HG03135 (cell line): ENCODE data around the gene BBOX1.
"Not testable (repeated sequence)": the region's sequence is repeated elsewhere in the genome, so short reads cannot be mapped to it uniquely, and the experiment has no call there.

Experiments used
- ATAC-seq: cut with Tn5 transposase; IDR thresholded peaks from one replicate; pipeline ENCODE4 v1.9.1; 2021; ENCODE audit warnings: mild to moderate bottlenecking, moderate library complexity; ENCODE audit not compliant: unreplicated experiment

The BBOX1 gene

DNA sequence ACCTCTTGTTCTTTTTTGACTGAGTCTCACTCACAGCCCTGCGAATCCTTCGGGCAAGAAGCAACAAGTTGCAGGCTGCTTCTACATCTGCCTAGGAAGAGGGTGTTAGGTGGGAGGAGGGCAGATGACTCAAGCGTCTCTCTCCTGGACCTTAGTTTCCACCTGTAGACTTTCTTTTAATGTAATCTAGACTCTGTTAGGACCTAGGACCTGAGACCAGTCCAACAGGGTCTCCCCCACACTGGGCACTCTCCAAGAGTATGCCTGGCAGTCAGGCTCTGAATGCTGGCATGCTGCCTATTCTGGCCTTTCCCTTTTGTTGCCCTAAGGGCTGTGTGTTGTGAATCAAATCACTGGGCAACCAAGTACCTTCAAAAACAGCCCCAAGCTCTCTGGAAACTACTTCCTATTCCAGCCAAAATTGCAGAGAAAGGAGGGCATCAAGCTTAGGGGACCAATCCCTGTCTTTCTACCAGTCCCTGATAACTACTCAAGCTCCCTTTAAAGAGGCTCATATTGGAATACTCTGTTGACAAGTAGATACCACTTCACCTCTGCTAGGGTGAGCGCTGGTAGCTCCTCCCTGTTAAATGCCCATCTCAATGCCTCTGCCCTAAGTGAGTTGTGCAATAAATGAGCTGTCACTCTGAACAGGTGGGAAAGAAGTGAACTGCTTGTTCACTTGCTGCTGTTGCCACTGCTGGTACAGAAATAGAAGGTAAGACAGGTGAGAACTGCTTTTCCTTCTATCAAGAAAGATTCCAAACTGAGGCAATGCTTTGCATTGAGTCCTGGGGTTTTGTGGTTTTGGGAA is at the start of gene BBOX1:
Gene BBOX1, plus strand, starts transcription at position 514 of the 814 bp plus-strand sequence. CDS start 14,616 bp downstream, outside the sequence.
- ATAC-seq, result no peak

GRCh38 chr11:26992031-26992541 is 48.5 kb upstream of the BBOX1 start:
- no peak for ATAC-seq

- no peak for ATAC-seq
Measured at GRCh38 chr11:26993965-26994457, 46.6 kb upstream of the BBOX1 start, which contains the start of gene FIBIN. Gene FIBIN (plus strand): TSS chr11:26994112. CDS start chr11:26994527, 415 bp downstream.

DNA sequence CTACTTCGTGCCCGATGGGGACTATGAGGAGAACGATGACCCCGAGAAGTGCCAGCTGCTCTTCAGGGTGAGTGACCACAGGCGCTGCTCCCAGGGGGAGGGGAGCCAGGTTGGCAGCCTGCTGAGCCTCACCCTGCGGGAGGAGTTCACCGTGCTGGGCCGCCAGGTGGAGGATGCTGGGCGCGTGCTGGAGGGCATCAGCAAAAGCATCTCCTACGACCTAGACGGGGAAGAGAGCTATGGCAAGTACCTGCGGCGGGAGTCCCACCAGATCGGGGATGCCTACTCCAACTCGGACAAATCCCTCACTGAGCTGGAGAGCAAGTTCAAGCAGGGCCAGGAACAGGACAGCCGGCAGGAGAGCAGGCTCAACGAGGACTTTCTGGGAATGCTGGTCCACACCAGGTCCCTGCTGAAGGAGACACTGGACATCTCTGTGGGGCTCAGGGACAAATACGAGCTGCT is 46.0 kb upstream of the BBOX1 start:
- no peak for ATAC-seq

DNA sequence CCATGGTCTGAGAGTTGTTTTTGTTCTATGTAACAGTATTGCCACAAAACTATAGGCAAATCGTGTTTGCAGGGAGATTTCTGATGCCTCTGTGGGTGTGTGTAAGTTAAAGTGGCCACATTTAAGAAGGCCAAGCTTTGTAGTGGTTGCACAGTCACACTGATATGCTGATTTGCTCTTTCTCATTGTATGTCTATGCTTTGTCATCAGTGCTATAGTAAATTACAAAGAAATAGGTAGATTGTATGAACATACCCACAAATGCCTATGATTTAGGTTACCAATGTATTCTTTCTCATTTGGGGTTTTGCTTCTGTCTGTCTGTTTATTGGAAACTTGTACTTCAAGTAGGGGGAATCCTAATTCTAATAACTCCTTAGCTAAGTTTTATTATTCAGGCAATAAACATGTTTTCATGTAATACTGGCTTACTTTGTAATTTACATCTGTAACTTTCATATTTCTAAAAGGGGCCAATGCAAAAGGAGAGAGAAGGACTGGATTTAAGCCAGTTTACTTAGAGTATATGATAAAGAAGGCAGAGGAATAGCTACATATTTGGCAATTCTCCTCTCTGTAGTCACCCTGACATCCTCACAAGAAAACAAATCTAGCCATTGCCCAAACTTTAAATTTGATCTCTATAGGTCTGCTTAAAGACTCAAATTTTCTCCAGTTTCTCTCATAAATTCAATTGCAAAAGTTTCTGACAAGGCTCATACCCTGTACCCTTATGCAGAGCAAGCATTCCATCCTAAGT is 44.7 kb upstream of the BBOX1 start:
- ATAC-seq, result no peak

DNA sequence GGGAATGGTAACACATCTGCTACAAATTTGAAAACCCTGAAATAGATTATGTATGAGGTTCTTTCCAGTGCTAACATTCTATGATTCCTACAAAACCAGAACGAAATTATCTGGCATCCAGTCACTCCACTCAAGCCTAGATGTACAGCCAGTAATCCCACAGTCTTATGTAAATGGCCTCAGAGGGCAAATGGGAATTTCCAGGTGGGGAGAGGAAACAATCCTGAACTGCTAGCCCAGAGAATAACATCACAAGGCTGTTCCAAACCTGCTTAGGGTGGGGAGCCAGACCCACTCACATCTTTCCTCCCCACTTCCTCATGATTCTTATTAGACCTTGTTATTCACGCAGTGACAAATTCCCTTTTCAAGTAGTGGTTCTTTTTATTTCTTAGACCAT is 43.2 kb upstream of the BBOX1 start:
- no peak for ATAC-seq

DNA sequence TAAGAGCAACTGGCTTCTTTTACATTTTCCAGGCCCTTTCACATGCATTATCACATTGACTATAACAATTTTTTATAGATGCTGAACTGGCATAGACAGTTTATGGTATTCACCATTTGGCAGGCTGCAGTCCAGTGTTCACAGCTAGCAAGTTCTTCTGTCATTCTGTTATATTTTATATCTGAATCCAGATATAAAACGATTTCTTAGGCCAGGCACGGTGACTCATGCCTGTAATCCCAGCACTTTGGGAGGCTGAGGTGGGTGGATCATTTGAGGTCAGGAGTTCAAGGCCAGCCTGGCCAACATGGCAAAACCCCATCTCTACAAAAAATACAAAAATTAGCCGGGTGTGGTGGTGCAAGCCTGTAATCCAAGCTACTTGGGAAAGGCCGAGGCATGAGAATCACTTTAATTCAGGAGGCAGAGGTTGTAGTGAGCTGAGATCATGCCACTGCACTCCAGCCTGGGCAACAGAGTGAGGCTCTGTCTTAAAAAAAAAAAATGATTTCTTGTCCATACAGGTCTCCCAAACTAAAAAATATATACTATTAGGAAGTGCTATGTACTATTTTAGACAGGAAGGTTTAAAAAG is 39.4 kb upstream of the BBOX1 start:
- ATAC-seq, result not testable (repeated sequence)

DNA sequence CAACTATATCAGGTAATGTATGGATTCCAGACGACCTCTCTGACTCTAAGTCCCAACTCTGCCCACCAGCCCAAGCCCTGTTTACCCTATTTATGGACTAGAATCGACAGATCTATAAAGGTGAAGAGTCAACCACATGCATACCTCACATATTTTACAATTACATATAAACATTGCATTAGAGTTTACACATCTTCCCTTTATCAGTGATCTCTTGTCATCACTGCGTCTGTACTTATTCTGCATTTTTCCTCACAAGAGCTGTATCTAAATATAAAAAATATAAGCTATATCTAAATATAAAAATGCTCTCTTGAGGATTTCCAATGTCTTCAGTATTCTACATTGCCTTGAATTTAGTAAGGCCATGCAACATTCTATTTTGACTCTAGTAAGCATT is 38.2 kb upstream of the BBOX1 start:
- no peak for ATAC-seq

GRCh38 chr11:27002838-27003237 is 37.8 kb upstream of the BBOX1 start:
- no peak for ATAC-seq

- no peak for ATAC-seq
Measured at GRCh38 chr11:27004103-27004502, 36.5 kb upstream of the BBOX1 start.

DNA sequence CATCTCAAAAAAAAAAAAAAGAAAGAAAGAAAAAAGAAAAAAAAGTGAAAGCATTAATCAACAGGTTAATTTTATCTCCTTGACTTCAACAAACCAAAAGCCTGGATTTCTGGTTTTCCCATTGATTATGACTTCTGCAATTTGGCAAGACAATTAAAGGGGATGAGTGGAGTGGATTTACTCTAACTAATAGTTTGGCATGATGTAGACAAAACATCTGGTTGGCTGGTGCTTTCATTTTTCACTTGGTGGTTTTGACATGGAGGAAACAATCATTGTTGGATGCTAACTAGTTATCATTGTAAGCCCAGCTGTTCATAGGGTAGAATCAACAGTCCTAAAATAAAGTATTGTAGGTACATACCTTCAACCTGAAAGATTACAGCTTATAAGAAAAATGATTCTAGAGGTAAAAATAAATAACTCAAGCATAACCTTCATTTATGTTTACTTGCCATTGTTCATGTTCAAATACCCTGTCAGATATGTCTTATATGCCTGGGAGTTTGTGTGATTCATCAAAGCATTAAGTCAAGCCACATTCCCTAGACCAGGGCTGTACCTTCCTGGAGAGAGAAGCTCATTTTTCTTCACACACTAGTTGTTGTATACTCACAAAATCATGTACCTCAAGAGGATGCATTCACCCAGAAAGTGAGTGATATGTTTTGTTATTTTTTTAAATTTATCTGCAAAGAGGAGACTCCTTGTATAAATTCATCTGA is 31.6 kb upstream of the BBOX1 start:
- ATAC-seq, result no peak

DNA sequence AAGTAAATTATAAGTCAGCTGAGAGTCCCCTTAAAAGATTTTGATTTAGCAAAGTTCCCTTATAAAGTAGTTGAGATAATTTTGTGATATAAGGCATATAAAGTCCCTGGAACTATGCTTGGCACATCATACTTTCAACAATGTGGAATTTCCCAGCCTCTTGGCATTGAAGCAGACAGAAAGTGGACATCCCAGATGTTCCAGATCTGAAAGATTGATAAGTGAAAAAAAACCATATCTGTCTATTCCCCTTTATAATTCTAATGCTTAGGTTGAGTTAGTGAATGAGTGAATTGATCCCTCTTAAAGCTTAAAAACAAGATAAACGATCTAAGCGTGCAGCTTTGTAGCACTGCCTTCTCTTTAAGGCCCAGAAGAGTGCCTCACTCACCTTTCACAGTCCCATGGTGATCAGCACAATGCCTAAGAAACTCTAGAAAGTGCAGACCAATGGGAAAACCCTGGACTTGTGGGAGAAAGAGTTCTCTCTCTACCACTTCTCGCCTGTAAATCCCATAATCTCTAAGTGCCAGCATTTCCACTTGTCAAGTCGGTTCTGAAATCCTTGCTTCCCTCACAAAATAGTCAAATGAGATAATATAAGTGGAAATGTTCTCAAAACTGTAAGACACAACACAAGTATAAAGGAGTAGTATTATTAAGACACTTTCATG is 28.9 kb upstream of the BBOX1 start:
- ATAC-seq, result no peak

DNA sequence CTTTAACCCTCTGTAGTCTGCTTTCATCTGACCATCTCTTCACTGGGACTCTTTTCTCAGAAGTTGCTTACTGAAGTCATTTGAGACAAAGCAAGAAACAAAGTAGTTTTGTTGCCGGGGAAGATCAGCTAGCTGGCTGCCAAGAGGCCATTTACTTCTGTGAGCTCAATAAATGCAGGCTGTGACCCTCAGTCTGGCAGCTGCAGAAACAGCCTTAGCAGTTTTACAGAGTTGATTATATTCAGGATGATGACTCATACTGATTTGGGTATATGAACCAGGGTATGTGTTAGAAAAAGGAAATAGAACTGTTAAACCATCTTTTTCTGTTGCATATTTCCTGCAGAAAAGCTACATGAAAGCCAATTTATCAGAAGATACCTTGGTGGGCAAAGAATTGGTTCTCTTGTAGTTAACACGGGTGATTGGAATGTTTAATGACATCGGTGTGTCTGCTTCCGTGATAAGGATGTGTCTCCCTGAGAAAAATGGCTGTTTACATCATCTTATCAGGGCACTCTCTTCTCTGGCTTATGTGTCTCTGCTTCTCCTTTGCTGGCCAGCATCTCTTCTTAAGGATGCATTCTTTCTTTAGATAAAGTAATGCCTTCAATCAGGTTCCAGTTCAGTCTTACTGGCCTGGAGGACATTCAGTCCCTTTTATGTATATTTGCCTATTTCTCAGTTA is 28.2 kb upstream of the BBOX1 start:
- ATAC-seq, result no peak

GRCh38 chr11:27013781-27014361 is 26.7 kb upstream of the BBOX1 start:
- no peak for ATAC-seq

- ATAC-seq, result no peak
Measured at GRCh38 chr11:27018902-27019529, 21.6 kb upstream of the BBOX1 start.

DNA sequence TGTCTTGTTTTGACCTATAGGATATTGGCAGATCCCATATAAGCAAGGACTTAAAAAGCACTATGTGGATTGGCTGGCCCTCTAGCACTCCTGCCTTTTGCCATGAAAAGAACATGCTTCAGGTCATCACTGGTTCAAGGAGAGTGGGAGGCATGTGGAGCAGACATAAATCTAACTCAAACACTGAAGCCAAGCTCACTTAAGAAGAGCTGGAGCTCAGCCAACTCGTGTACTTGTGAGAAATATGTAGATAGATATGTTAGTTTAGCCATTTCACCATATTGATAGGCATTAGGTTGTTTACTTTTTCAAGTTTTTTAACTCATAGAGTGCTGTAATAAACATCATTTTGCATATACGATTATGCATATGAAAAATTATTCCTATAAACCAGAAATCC is 19.9 kb upstream of the BBOX1 start:
- no peak for ATAC-seq

- no peak for ATAC-seq
Measured at GRCh38 chr11:27022659-27023251, 17.9 kb upstream of the BBOX1 start.

GRCh38 chr11:27024865-27025264 is 15.8 kb upstream of the BBOX1 start:
- no peak for ATAC-seq
